A549 (cell line): ENCODE results near the gene CSGALNACT2. TPM values are rescaled to one million over a fixed set of nuclear protein-coding genes. Genes with fewer than 3 reads are reported as not detected.

Experiments used
- ATAC-seq, 2 experiments: fragments of 200-7000 bp in 1 of 2; fragments of >200 bp in 1 of 2; cut with Nextera tagmentation in 1 of 2; cut with Tn5 transposase in 1 of 2; 3 replicates each; pipeline versions ENCODE4 v1.8.0 to v1.9.1; 2018 to 2020; ENCODE audit warnings: mild to moderate bottlenecking in 1 of 2, moderate library complexity in 1 of 2
- CTCF ChIA-PET: fragments of 300-600 bp; sonication (Branson Sonifier 250); formaldehyde crosslinking; extraction: SDS; loops from one replicate; lab custom pipeline; 2021; ENCODE audit warnings: antibody characterized with exemption, inconsistent platforms; lab: Yijun Ruan, JAX
- POLR2A ChIA-PET: fragments of 350-600 bp; formaldehyde crosslinking; extraction: SDS; loops from one replicate; lab custom pipeline; 2021; ENCODE audit warnings: antibody characterized with exemption, inconsistent platforms; lab: Yijun Ruan, JAX
- DNase-seq, 2 experiments: peaks; one replicate each; pipeline versions ENCODE4 v3.0.0 to v3.0.0-alpha.2; 2011 to 2016; ENCODE audit warnings: low read depth in 1 of 2, low spot score in 1 of 2
- FAIRE-seq: peaks from 2 replicates; lab custom pipeline; 2011; peaks lifted over from hg19 to GRCh38; lab: Jason Lieb, UNC
- H3K27ac ChIP-seq, 2 experiments: fragments of >200 bp; sonication (Bioruptor Twin); formaldehyde crosslinking; 3 replicates each; pipeline ENCODE4 v1.5.1; 2016 to 2017
- H3K4me1 ChIP-seq: fragments of >200 bp; sonication (Bioruptor Twin); formaldehyde crosslinking; 3 replicates; pipeline ENCODE4 v1.6.1; 2016
- H3K4me2 ChIP-seq: fragments of >200 bp; sonication (Bioruptor Twin); formaldehyde crosslinking; 3 replicates; pipeline ENCODE4 v1.6.1; 2016
- H3K4me3 ChIP-seq: fragments of >200 bp; sonication (Bioruptor Twin); formaldehyde crosslinking; 3 replicates; pipeline ENCODE4 v1.5.1; 2016
- H3K9me3 ChIP-seq: fragments of >200 bp; sonication (Bioruptor Twin); formaldehyde crosslinking; 3 replicates; pipeline ENCODE4 v1.6.1; 2016
- ATOH8 ChIP-seq: fragments of 250-450 bp; sonication (Bioruptor Pico); IDR thresholded peaks from 2 replicates; pipeline ENCODE4 v1.5.0; 2020; ENCODE audit warnings: low read depth, mild to moderate bottlenecking, moderate library complexity
- CBX2 ChIP-seq: fragments of 200-600 bp; sonication (generic); IDR thresholded peaks from 2 replicates; pipeline ENCODE4 v1.6.1; 2016; ENCODE audit warnings: low read depth, mild to moderate bottlenecking, borderline replicate concordance
- CBX8 ChIP-seq: fragments of 200-600 bp; sonication (generic); IDR thresholded peaks from 2 replicates; pipeline ENCODE4 v1.6.1; 2016
- CEBPB ChIP-seq, 2 experiments: fragments of >200 bp in 1 of 2; sonication (Bioruptor Twin) in 1 of 2; formaldehyde crosslinking in 1 of 2; IDR thresholded peaks; 2 replicates each; pipeline ENCODE4 v1.6.1; 2012 to 2016
- CHD4 ChIP-seq: fragments of 200-600 bp; sonication (generic); IDR thresholded peaks from 2 replicates; pipeline ENCODE4 v1.6.1; 2016; ENCODE audit warnings: antibody characterized with exemption, mild to moderate bottlenecking, borderline replicate concordance
- CTCF ChIP-seq: fragments of >200 bp; sonication (Bioruptor Twin); formaldehyde crosslinking; IDR thresholded peaks from 3 replicates; pipeline ENCODE4 v1.5.1; 2016
- EHF ChIP-seq: fragments of 250-450 bp; sonication (Bioruptor Pico); IDR thresholded peaks from 2 replicates; pipeline ENCODE4 v1.5.0; 2020; ENCODE audit warnings: mild to moderate bottlenecking
- FOSL2 ChIP-seq, 2 experiments: fragments of 450-650 bp in 1 of 2; fragments of >200 bp in 1 of 2; sonication (Bioruptor Twin) in 1 of 2; formaldehyde crosslinking; IDR thresholded peaks; 2 replicates each; pipeline versions ENCODE4 v1.5.0 to v1.6.1; 2016 to 2020; ENCODE audit warnings: mild to moderate bottlenecking in 1 of 2, moderate library complexity in 1 of 2
- HDAC2 ChIP-seq: fragments of 200-600 bp; sonication (generic); IDR thresholded peaks from 2 replicates; pipeline ENCODE4 v1.6.1; 2016
- HEYL ChIP-seq: fragments of 250-450 bp; sonication (Bioruptor Pico); IDR thresholded peaks from 2 replicates; pipeline ENCODE4 v1.8.0; 2021; ENCODE audit warnings: mild to moderate bottlenecking, moderate library complexity
- HOXA7 ChIP-seq: fragments of 250-450 bp; sonication (Bioruptor Pico); IDR thresholded peaks from 2 replicates; pipeline ENCODE4 v1.5.0; 2020; ENCODE audit warnings: mild to moderate bottlenecking, moderate library complexity
- KDM1A ChIP-seq: fragments of 200-600 bp; sonication (generic); IDR thresholded peaks from 2 replicates; pipeline ENCODE4 v1.6.1; 2016; ENCODE audit warnings: low read depth, mild to moderate bottlenecking
- MYC ChIP-seq: IDR thresholded peaks from 2 replicates; pipeline ENCODE4 v1.6.1; 2012; ENCODE audit warnings: mild to moderate bottlenecking, inconsistent platforms, low read length, improper control_type of control experiment, borderline replicate concordance
- PHF8 ChIP-seq: fragments of 200-600 bp; sonication (generic); IDR thresholded peaks from 2 replicates; pipeline ENCODE4 v1.6.1; 2016; ENCODE audit warnings: low read depth, mild to moderate bottlenecking, antibody characterized with exemption, moderate library complexity, borderline replicate concordance
- REST ChIP-seq: fragments of 200-600 bp; sonication (generic); IDR thresholded peaks from 2 replicates; pipeline ENCODE4 v1.6.1; 2016; ENCODE audit warnings: antibody characterized with exemption, mild to moderate bottlenecking, moderate library complexity
- RFX5 ChIP-seq: fragments of 450-650 bp; IDR thresholded peaks from 2 replicates; pipeline ENCODE4 v1.7.1; 2014; ENCODE audit warnings: antibody characterized with exemption, mild to moderate bottlenecking, moderate library complexity
- RNF2 ChIP-seq: fragments of 200-600 bp; sonication (generic); IDR thresholded peaks from 2 replicates; pipeline ENCODE4 v1.6.1; 2016; ENCODE audit warnings: low read depth, mild to moderate bottlenecking, antibody characterized with exemption, moderate library complexity, borderline replicate concordance
- SMC3 ChIP-seq: fragments of >200 bp; sonication (Bioruptor Twin); formaldehyde crosslinking; IDR thresholded peaks from 3 replicates; pipeline ENCODE4 v1.6.1; 2018; ENCODE audit warnings: inconsistent platforms
- TFCP2L1 ChIP-seq: fragments of 250-450 bp; sonication (Bioruptor Pico); IDR thresholded peaks from 2 replicates; pipeline ENCODE4 v1.5.0; 2021; ENCODE audit warnings: mild to moderate bottlenecking
- TP53 ChIP-seq: fragments of 250-450 bp; sonication (Bioruptor Pico); IDR thresholded peaks from 2 replicates; pipeline ENCODE4 v1.5.0; 2021; ENCODE audit warnings: mild to moderate bottlenecking, moderate library complexity
- ZNF302 ChIP-seq: fragments of 250-450 bp; sonication (Bioruptor Pico); IDR thresholded peaks from 2 replicates; pipeline ENCODE4 v1.9.0; 2021; ENCODE audit warnings: inconsistent platforms, mild to moderate bottlenecking, moderate library complexity
- ZSCAN20 ChIP-seq: fragments of 250-450 bp; sonication (Bioruptor Pico); IDR thresholded peaks from 2 replicates; pipeline ENCODE4 v1.8.0; 2022; ENCODE audit warnings: mild to moderate bottlenecking, moderate library complexity
- WGBS: methylation state at CpG from one replicate; pipeline ENCODE4 v1.1.6; 2017; ENCODE audit errors: missing lambda C conversion rate; 5-methylcytosine and 5-hydroxymethylcytosine counted together
- polyA plus RNA-seq, 4 experiments: library from polyadenylated mRNA; depleted of rRNA in 3 of 4; stranded (reverse); fragments of >200 nt; fragmentation: RNase III in 1 of 4; extraction: RNeasy Plus Mini Kit Qiagen cat#74134 plus additional on column Dnase treatment in 1 of 4; gene quantifications; 2 replicates in 3 of 4; 3 replicates in 1 of 4; pipeline ENCODE4 v1.2.3, GENCODE V29; 2011 to 2017

Gene CSGALNACT2
- polyA plus RNA-seq, 2 of the 4 experiments (the other 2 are of a cell fraction) = 11.2 to 29.9 TPM

GRCh38 chr10:43198682-43199005 is 60.4 kb downstream of the CSGALNACT2 start:
- no peak for ATAC-seq
- H3K4me3 ChIP-seq = no peak overlapping the region
- no peaks in the 10 kb centered on the region for H3K9me3 ChIP-seq
- TF ChIP-seq MYC (no peak), RNF2 (no peak), HDAC2 (no peak)
- TF ChIP-seq, all 56 proteins: peak for 0
- Histone ChIP-seq H3K4me2 (no peak overlapping the region), H3K27ac (no peak overlapping the region), H3K4me1 (no peaks in the 10 kb centered on the region)
- ChIA-PET CTCF (no interaction called here), POLR2A (no interaction called here)
- DNase-seq = no peak
- FAIRE-seq = no peak
- WGBS = 94% methylated on average over 4 of the region's 10 CpGs

- 87% methylated on average over 4 of the region's 16 CpGs for WGBS
- ATAC-seq (no peak), DNase-seq (no peak), FAIRE-seq (no peak)
- Histone ChIP-seq H3K4me2 (no peak overlapping the region), H3K27ac (no peak overlapping the region), H3K4me3 (no peak overlapping the region), H3K4me1 (no peaks in the 10 kb centered on the region), H3K9me3 (no peaks in the 10 kb centered on the region)
- POLR2A ChIA-PET = no interaction called here
- TF ChIP-seq TFCP2L1 (CRISPR knock-in tag) = no peak
- TF ChIP-seq CBX8 = no peak
- no peak for TF ChIP-seq PHF8
- CTCF ChIA-PET = no interaction called here
Measured at GRCh38 chr10:43199088-43199683, 60.9 kb downstream of the CSGALNACT2 start.

GRCh38 chr10:43199684-43200537 is 61.7 kb downstream of the CSGALNACT2 start:
- DNase-seq (no peak), FAIRE-seq (no peak)
- Histone ChIP-seq H3K9me3 (no peaks in the 10 kb centered on the region), H3K4me1 (no peaks in the 10 kb centered on the region), H3K4me3 (no peak overlapping the region), H3K27ac (no peak overlapping the region)
- CTCF ChIA-PET = no interaction called here
- 82% methylated on average over 5 of the region's 15 CpGs for WGBS
- TF ChIP-seq CTCF (no peak), HOXA7 (CRISPR knock-in tag) (no peak), CEBPB (IDR thresholded peaks at IDR 0.05) (no peak), EHF (CRISPR knock-in tag) (no peak), ZNF302 (CRISPR knock-in tag) (no peak), RFX5 (no peak), SMC3 (no peak), ATOH8 (CRISPR knock-in tag) (no peak)
- TF ChIP-seq, all 56 proteins: peak for 0
- H3K4me2 ChIP-seq = no peak overlapping the region
- no peak for ATAC-seq
- POLR2A ChIA-PET = no interaction called here

- ChIA-PET POLR2A (no interaction called here), CTCF (interaction anchor here (1.7 kb wide), 1 partner anchor 13 kb away, joined by 4 read pairs; no protein-coding TSS in a partner anchor)
- Histone ChIP-seq H3K27ac (no peak overlapping the region), H3K4me3 (no peak overlapping the region), H3K9me3 (no peaks in the 10 kb centered on the region), H3K4me1 (no peaks in the 10 kb centered on the region), H3K4me2 (no peak overlapping the region)
- DNase-seq = no peak
- ATAC-seq = no peak
- 46% methylated on average over 4 of the region's 13 CpGs for WGBS
- no peak for FAIRE-seq
- TF ChIP-seq ZSCAN20 (no peak), FOSL2 (IDR thresholded peaks at IDR 0.05) (no peak), FOSL2 (CRISPR knock-in tag; IDR thresholded peaks at IDR 0.05) (no peak), TP53 (CRISPR knock-in tag) (no peak), REST (no peak), CBX2 (no peak), CHD4 (no peak), HEYL (CRISPR knock-in tag) (no peak), KDM1A (no peak), EHF (CRISPR knock-in tag) (no peak)
Measured at GRCh38 chr10:43200538-43201390, 62.5 kb downstream of the CSGALNACT2 start.
